Measurements from ENCODE around the gene PRDM8.

Gene PRDM8

GRCh38 chr4:80178964-80179363, 18.3 kb upstream of the PRDM8 start:
- Histone ChIP-seq H3F3A (ENCODE audit: insufficient read depth, low read length) (no peaks in the 10 kb centered on the region), H3K79me2 (ENCODE audit: low read length) (no peaks in the 10 kb centered on the region), H3K27ac (ENCODE audit: low read length) (no peak overlapping the region), H3K36me3 (replicated peaks; ENCODE audit: insufficient read depth, low read length) (no peaks in the 10 kb centered on the region), H2AFZ (ENCODE audit: low read length) (no peak overlapping the region), H4K20me1 (ENCODE audit: insufficient read depth, low read length) (no peaks in the 10 kb centered on the region), H3K9me3 (replicated peaks; ENCODE audit: insufficient read depth, low read length) (no peaks in the 10 kb centered on the region), H3K4me2 (ENCODE audit: low read depth, low read length) (no peak overlapping the region), H3K4me3 (ENCODE audit: low read length) (no peak overlapping the region), H3K27me3 (replicated peaks; ENCODE audit: insufficient read depth, low read length) (no peaks in the 10 kb centered on the region), H3K4me1 (ENCODE audit: low read length) (no peaks in the 10 kb centered on the region), H3K9me2 (replicated peaks; ENCODE audit: insufficient read depth, low read length) (no peaks in the 10 kb centered on the region), H3K9ac (ENCODE audit: low read length) (no peak overlapping the region)
- DNase-seq: no peak
- TF ChIP-seq CTCF (IDR thresholded peaks at IDR 0.05; ENCODE audit: low read length): no peak
- TF ChIP-seq EZH2phosphoT487 (IDR thresholded peaks at IDR 0.05; ENCODE audit: low read length): no peak
- TF ChIP-seq EZH2 (optimal IDR thresholded peaks at IDR 0.05; ENCODE audit: low read depth, low read length): no peak

GRCh38 chr4:80179637-80180161, 17.6 kb upstream of the PRDM8 start:
- H2AFZ ChIP-seq (ENCODE audit: low read length): no peak overlapping the region
- H3K4me3 ChIP-seq (ENCODE audit: low read length): no peak overlapping the region
- no peaks in the 10 kb centered on the region for H3F3A ChIP-seq (ENCODE audit: insufficient read depth, low read length)
- H3K9ac ChIP-seq (ENCODE audit: low read length): no peak overlapping the region
- H3K9me2 ChIP-seq (replicated peaks; ENCODE audit: insufficient read depth, low read length): no peaks in the 10 kb centered on the region
- H3K9me3 ChIP-seq (replicated peaks; ENCODE audit: insufficient read depth, low read length): no peaks in the 10 kb centered on the region
- no peaks in the 10 kb centered on the region for H3K79me2 ChIP-seq (ENCODE audit: low read length)
- no peaks in the 10 kb centered on the region for H3K27me3 ChIP-seq (replicated peaks; ENCODE audit: insufficient read depth, low read length)
- H3K27ac ChIP-seq (ENCODE audit: low read length): no peak overlapping the region
- H4K20me1 ChIP-seq (ENCODE audit: insufficient read depth, low read length): no peaks in the 10 kb centered on the region
- TF ChIP-seq EZH2 (optimal IDR thresholded peaks at IDR 0.05; ENCODE audit: low read depth, low read length) (no peak), EZH2phosphoT487 (IDR thresholded peaks at IDR 0.05; ENCODE audit: low read length) (no peak), CTCF (IDR thresholded peaks at IDR 0.05; ENCODE audit: low read length) (no peak)
- no peak for DNase-seq
- H3K4me1 ChIP-seq (ENCODE audit: low read length): no peaks in the 10 kb centered on the region
- H3K36me3 ChIP-seq (replicated peaks; ENCODE audit: insufficient read depth, low read length): no peaks in the 10 kb centered on the region
- no peak overlapping the region for H3K4me2 ChIP-seq (ENCODE audit: low read depth, low read length)

- H4K20me1 ChIP-seq (ENCODE audit: insufficient read depth, low read length): no peaks in the 10 kb centered on the region
- H3K36me3 ChIP-seq (replicated peaks; ENCODE audit: insufficient read depth, low read length): no peaks in the 10 kb centered on the region
- no peaks in the 10 kb centered on the region for H3F3A ChIP-seq (ENCODE audit: insufficient read depth, low read length)
- TF ChIP-seq EZH2 (optimal IDR thresholded peaks at IDR 0.05; ENCODE audit: low read depth, low read length) (no peak), CTCF (IDR thresholded peaks at IDR 0.05; ENCODE audit: low read length) (no peak), EZH2phosphoT487 (IDR thresholded peaks at IDR 0.05; ENCODE audit: low read length) (no peak)
- no peaks in the 10 kb centered on the region for H3K9me2 ChIP-seq (replicated peaks; ENCODE audit: insufficient read depth, low read length)
- H3K4me2 ChIP-seq (ENCODE audit: low read depth, low read length): no peak overlapping the region
- H3K9ac ChIP-seq (ENCODE audit: low read length): no peak overlapping the region
- H2AFZ ChIP-seq (ENCODE audit: low read length): no peak overlapping the region
- H3K4me1 ChIP-seq (ENCODE audit: low read length): no peaks in the 10 kb centered on the region
- H3K4me3 ChIP-seq (ENCODE audit: low read length): no peak overlapping the region
- DNase-seq: no peak
- H3K9me3 ChIP-seq (replicated peaks; ENCODE audit: insufficient read depth, low read length): no peaks in the 10 kb centered on the region
- H3K79me2 ChIP-seq (ENCODE audit: low read length): no peaks in the 10 kb centered on the region
- no peak overlapping the region for H3K27ac ChIP-seq (ENCODE audit: low read length)
- H3K27me3 ChIP-seq (replicated peaks; ENCODE audit: insufficient read depth, low read length): peaks cover 7% of the 10 kb centered on the region
Measured at GRCh38 chr4:80180743-80181142, 16.6 kb upstream of the PRDM8 start.
